Activated naive CD8-positive, alpha-beta T cell treated with anti-CD3 and anti-CD28 coated beads for 36 hours (primary cell): ENCODE measurements around the gene ARHGAP15. TPM values are rescaled to one million over a fixed set of nuclear protein-coding genes. Genes with fewer than 3 reads are reported as not detected.

Source experiments
- DNase-seq: peaks from one replicate; pipeline ENCODE4 v3.0.0; 2021
- H3K27ac Mint-ChIP-seq: one replicate; pipeline ENCODE4 v1.8.0; 2022; ENCODE audit warnings: mild to moderate bottlenecking, moderate library complexity, mixed read lengths
- H3K27me3 Mint-ChIP-seq: one replicate; pipeline ENCODE4 v1.8.0; 2022; ENCODE audit warnings: mild to moderate bottlenecking, mixed read lengths
- H3K36me3 Mint-ChIP-seq: one replicate; pipeline ENCODE4 v1.8.0; 2021; ENCODE audit warnings: mild to moderate bottlenecking, mixed read lengths
- H3K4me1 Mint-ChIP-seq: one replicate; pipeline ENCODE4 v1.8.0; 2021; ENCODE audit warnings: mixed read lengths
- H3K4me3 Mint-ChIP-seq: one replicate; pipeline ENCODE4 v1.8.0; 2022; ENCODE audit warnings: mild to moderate bottlenecking, moderate library complexity, mixed read lengths
- H3K9me3 Mint-ChIP-seq: one replicate; pipeline ENCODE4 v1.8.0; 2022; ENCODE audit warnings: mixed read lengths
- total RNA-seq, 2 experiments: library from RNA; stranded (reverse); gene quantifications; one replicate each; pipeline ENCODE4 v1.2.3, GENCODE V29; 2021

The ARHGAP15 gene
- total RNA-seq, 2 experiments from 2014 or later, result 45.2 to 47.0 TPM

DNA sequence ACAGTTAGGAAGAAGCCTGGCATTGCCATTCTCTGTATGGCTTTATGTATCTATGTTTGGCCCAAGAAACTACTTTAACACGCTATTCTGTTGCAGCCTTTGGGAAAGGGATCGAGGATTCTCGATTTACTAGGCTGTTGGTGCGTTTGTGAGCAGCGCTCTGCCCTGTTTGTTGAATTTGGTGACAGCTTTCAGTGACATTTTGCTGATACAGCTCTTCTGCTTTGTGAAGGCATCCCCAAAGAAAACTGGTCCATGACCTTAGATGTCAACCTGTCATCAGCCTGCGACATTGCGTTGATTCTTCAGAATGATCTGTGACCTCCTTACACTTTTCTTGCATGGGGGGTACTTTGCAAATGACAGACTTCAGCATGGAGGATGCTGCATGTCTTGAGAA, 431.5 kb downstream of the ARHGAP15 start:
- no peaks in the 10 kb centered on the region for H3K9me3 Mint-ChIP-seq
- H3K4me3 Mint-ChIP-seq, result no peak overlapping the region
- DNase-seq, result no peak
- H3K36me3 Mint-ChIP-seq, result peaks cover 44% of the 10 kb centered on the region
- H3K27me3 Mint-ChIP-seq, result no peaks in the 10 kb centered on the region
- peaks cover 5% of the 10 kb centered on the region for H3K4me1 Mint-ChIP-seq
- H3K27ac Mint-ChIP-seq, result no peak overlapping the region

DNA sequence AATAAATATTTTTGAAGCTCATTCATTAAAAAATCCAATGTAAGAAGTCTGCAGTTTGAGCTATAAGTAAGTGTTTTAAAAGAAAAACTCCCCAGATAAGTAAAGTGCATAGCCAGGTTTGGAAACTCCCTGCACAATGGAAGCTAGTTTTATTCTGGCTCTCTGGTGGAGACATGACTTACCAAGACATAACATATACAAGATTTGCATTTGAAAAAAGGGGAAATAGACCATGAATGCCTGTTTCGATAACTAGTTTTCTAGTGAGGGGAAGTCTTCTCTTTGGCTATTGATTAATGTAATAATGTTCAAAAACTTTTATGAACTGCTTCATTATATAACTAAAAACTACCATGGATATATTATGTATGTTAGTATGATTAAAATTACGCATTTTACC, 435.2 kb downstream of the ARHGAP15 start:
- Mint-ChIP-seq H3K4me3 (no peak overlapping the region), H3K27ac (no peak overlapping the region), H3K27me3 (no peaks in the 10 kb centered on the region), H3K36me3 (peaks cover 47% of the 10 kb centered on the region), H3K4me1 (no peaks in the 10 kb centered on the region), H3K9me3 (peaks cover 5% of the 10 kb centered on the region)
- no peak for DNase-seq

DNA sequence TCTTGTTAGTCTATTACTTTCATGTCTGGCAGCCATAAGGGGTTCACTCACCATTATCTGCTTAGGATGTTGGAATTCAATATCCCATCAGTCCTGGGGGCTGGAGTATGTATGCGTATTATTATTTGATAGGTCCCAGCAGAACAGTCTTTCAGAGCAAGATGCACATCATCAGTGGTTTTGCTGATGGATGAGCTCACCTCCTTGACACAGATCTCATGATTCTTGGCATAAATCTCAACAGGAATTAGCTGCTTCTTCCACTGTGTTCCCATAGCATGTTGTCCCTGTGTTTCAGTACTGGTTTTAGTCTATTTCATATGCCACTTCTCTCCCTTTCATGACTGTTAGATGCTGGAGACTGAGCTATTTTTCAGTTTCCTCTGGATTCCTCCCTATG, 442.5 kb downstream of the ARHGAP15 start:
- DNase-seq, result no peak
- H3K36me3 Mint-ChIP-seq, result peaks cover 30% of the 10 kb centered on the region
- H3K9me3 Mint-ChIP-seq, result peaks cover 2% of the 10 kb centered on the region
- H3K4me3 Mint-ChIP-seq, result no peak overlapping the region
- no peaks in the 10 kb centered on the region for H3K4me1 Mint-ChIP-seq
- no peak overlapping the region for H3K27ac Mint-ChIP-seq
- no peaks in the 10 kb centered on the region for H3K27me3 Mint-ChIP-seq

DNA sequence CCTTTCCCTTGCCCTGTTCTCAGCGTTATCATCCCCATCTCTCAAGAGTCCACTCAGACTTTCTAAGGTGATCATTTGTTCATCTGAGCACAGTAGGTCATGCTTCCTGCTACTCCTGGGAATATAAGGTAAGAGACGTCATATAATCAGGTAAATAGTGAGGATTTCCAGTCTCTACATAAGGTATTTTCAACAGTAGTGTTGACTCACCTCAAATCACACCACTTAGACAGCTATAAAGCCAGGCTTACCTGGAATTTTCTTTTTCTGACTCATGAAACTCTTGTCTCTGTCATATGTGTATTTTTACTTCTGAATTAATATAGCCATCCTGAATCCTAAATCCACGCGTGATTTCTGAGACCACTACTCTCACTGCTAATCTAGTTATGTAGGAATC, 443.2 kb downstream of the ARHGAP15 start:
- Mint-ChIP-seq H3K36me3 (peaks cover 25% of the 10 kb centered on the region), H3K27ac (no peak overlapping the region), H3K9me3 (peaks cover 2% of the 10 kb centered on the region), H3K4me3 (no peak overlapping the region), H3K27me3 (no peaks in the 10 kb centered on the region), H3K4me1 (no peaks in the 10 kb centered on the region)
- DNase-seq, result no peak

DNA sequence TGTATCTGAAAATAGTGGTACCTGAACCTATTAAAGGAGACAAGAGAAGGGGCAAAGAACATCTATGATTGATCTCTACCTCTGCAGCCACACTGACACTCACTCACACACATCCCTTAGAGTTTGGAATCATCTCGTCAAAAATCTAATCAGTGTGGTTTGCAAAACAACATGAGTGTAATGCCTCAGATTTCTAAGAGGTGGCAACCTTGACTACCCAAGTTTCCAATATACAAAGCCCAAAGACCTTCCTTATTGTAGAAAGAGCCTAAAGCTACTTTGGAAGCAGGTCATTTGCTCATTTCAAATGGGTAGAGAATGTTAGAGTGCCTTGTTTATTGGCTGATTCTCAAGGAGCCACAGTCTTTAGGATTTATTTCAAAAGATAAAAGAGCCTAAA, 444.9 kb downstream of the ARHGAP15 start:
- Mint-ChIP-seq H3K4me1 (no peaks in the 10 kb centered on the region), H3K9me3 (no peaks in the 10 kb centered on the region), H3K36me3 (peaks cover 11% of the 10 kb centered on the region), H3K27ac (no peak overlapping the region), H3K4me3 (no peak overlapping the region), H3K27me3 (no peaks in the 10 kb centered on the region)
- no peak for DNase-seq

DNA sequence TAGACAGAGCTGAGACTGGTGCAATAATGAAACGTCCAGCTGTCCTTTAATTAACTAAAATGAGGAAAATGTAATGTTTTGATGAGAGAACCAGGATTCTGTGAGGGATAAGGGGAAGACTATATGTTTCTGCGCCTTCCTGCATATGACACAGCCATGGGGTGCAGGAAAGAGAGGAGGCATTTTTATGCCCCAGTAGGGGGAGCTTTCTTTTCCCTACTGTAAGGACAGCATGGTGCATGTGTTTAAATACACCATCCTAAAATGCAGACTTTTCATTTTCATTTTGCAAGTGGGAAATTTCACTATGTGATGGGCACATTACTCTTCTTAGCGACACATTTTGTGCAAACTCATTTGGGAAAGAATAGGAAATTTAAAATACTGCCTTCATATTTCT, 446.1 kb downstream of the ARHGAP15 start:
- Mint-ChIP-seq H3K27me3 (no peaks in the 10 kb centered on the region), H3K27ac (no peak overlapping the region), H3K36me3 (peaks cover 11% of the 10 kb centered on the region), H3K9me3 (no peaks in the 10 kb centered on the region), H3K4me1 (no peaks in the 10 kb centered on the region), H3K4me3 (no peak overlapping the region)
- no peak for DNase-seq

DNA sequence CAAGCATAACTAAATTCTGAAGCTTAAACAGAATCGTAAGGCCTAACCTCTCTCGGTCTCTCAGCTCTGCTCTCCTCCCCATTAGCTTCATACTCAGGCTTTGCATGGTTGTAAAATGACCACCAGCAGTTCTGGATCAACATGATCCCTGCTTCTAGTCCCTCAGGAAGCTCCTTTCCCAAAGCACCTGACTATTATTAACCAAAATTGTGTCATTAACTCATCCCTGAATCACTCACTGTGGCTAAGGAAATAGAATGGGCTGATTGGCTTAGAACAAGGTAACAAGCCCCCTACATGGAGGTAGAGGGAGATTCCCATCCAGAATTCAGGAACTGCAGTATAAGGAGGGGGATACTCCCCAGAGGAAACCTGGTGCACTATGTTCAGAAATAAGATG, 448.3 kb downstream of the ARHGAP15 start:
- no peak overlapping the region for H3K4me3 Mint-ChIP-seq
- H3K4me1 Mint-ChIP-seq, result peaks cover 2% of the 10 kb centered on the region
- H3K36me3 Mint-ChIP-seq, result peaks cover 21% of the 10 kb centered on the region
- peaks cover 3% of the 10 kb centered on the region for H3K9me3 Mint-ChIP-seq
- no peak overlapping the region for H3K27ac Mint-ChIP-seq
- H3K27me3 Mint-ChIP-seq, result no peaks in the 10 kb centered on the region
- no peak for DNase-seq

DNA sequence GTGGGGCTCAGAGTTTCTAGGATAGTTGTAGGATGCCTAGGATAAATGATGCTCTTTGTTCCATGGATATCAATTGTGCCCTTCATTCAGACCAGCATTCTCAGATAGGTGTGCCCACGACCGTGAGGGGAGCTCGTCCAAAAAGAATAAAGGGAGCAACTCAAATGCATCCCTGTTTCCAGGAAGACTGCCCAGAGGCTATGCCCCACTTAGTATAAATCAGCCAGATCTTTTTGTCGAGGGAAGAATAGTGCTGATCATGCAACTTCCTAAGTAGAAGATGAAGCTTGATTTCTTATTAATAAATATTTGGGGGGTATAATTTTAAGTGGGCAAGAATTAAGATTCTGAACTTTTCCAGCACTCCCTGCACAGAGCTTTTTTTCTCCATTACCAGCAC, 450.2 kb downstream of the ARHGAP15 start:
- no peak for DNase-seq
- peaks cover 2% of the 10 kb centered on the region for H3K4me1 Mint-ChIP-seq
- H3K27ac Mint-ChIP-seq, result no peak overlapping the region
- no peaks in the 10 kb centered on the region for H3K27me3 Mint-ChIP-seq
- H3K36me3 Mint-ChIP-seq, result peaks cover 36% of the 10 kb centered on the region
- H3K9me3 Mint-ChIP-seq, result peaks cover 6% of the 10 kb centered on the region
- no peak overlapping the region for H3K4me3 Mint-ChIP-seq

DNA sequence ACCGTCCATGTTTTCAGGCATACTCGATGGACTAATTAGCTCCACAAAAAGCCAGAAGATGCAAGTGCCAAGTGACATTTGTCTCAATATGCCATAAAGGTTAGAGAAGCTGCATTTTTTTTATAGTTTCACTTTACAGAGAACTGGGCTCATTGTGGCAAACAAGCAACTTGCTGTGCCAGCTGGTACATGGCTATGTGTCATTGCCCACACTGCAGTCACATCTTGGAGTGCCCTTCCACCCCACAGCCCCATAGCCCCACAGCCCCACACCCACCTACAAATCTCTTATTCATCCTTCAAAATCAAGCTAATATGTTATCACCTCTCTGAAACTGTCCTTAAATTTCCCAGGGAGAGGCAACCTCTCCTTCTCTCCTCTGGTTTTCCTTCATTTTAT, 451.9 kb downstream of the ARHGAP15 start:
- Mint-ChIP-seq H3K9me3 (peaks cover 6% of the 10 kb centered on the region), H3K4me1 (peaks cover 2% of the 10 kb centered on the region), H3K36me3 (peaks cover 43% of the 10 kb centered on the region), H3K27me3 (no peaks in the 10 kb centered on the region), H3K4me3 (no peak overlapping the region), H3K27ac (no peak overlapping the region)
- DNase-seq, result no peak

DNA sequence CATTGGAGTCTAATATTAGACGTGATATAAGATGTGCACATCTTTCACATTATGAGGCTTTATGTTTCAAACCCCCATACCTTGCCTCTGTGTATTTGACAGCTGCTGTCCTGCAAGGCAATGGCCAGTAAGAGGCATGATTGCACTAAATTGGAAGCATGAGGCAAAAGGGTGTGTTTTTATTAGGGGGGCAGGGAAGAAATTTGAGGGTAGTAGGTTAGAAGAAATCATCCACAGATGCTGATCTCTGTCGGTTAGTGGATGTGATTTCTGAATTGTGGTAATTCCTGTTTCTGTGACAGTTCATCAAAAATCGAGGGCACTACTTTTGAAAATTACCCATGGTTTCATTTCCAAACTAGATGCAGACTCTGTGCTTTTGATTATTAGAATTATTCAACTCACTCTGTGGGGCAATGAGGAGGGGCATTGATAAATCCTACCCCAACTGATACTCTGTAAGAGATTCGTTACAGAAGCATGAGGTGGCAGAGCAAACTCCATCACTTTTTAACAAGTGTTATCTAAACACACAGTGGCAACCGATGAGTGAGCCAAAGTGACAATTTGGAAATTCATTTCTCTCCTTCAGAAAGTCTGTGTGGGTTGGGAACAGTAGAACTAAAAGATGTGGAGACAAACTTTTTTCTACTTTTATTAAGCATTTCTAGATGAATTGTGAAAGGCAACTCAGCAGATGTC, 453.0 kb downstream of the ARHGAP15 start:
- H3K4me3 Mint-ChIP-seq, result no peak overlapping the region
- H3K36me3 Mint-ChIP-seq, result peaks cover 49% of the 10 kb centered on the region
- peaks cover 9% of the 10 kb centered on the region for H3K9me3 Mint-ChIP-seq
- no peak overlapping the region for H3K27ac Mint-ChIP-seq
- no peaks in the 10 kb centered on the region for H3K27me3 Mint-ChIP-seq
- DNase-seq, result no peak
- H3K4me1 Mint-ChIP-seq, result peaks cover 2% of the 10 kb centered on the region

DNA sequence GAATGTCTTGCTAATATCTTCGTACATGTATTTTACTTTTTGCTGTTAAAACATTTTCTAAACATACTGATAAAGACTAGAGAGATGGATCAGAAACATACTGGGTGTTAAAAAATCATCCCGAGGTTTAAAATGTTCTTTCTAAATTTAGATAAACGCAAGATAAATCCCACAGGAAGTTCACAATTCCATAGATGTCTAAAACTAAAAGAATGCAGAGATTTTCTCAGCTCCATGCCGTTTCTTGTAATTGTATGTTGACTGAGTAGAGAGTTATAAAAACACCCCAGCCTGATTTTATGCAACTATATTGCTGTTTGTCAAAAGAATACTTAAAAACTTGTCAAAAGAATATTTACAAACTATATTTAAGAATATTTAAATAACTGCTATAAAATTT, 455.7 kb downstream of the ARHGAP15 start:
- peaks cover 6% of the 10 kb centered on the region for H3K4me1 Mint-ChIP-seq
- H3K27ac Mint-ChIP-seq, result no peak overlapping the region
- no peak overlapping the region for H3K4me3 Mint-ChIP-seq
- H3K9me3 Mint-ChIP-seq, result peaks cover 11% of the 10 kb centered on the region
- no peak for DNase-seq
- peaks cover 60% of the 10 kb centered on the region for H3K36me3 Mint-ChIP-seq
- no peaks in the 10 kb centered on the region for H3K27me3 Mint-ChIP-seq

DNA sequence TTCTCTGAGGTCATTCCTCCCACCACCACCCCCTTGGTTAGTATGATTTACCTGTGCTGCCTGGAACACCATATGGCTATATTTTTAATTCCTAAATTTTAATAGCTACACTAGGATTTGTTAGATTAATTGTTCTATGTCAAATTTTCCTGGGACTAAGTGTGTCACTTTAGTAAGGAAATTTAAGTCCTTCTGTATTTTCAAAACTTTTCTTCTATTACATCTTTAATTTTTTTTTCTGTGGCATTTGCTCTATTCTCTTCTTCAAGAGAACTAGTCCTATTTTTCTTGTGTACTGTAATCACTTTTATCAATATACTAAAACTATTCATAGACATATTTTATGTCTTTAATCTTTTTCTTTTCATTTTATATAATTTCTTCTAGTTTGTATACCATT, 456.9 kb downstream of the ARHGAP15 start:
- Mint-ChIP-seq H3K4me3 (no peak overlapping the region), H3K27me3 (no peaks in the 10 kb centered on the region), H3K27ac (no peak overlapping the region), H3K36me3 (peaks cover 56% of the 10 kb centered on the region), H3K9me3 (peaks cover 11% of the 10 kb centered on the region), H3K4me1 (peaks cover 6% of the 10 kb centered on the region)
- DNase-seq, result no peak

DNA sequence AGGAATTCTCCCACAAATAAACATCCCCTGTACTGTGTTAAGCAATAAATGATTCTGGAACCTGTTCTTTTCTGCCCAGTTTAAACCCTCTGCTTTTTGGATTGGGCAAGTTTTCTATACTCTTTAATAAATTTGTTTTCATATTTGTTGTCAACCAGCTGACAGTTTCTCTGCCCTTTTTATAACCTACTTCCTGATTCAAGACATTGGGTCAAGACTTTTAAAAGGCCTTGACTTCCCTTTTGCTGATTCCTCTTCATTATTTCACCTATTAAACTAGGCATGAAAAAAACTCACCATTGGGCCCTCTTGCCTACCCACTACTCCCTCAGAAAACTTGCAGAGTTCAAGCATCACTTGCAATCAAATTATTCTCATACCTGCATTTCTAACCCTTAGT, 459.5 kb downstream of the ARHGAP15 start:
- H3K27me3 Mint-ChIP-seq, result no peaks in the 10 kb centered on the region
- H3K36me3 Mint-ChIP-seq, result peaks cover 40% of the 10 kb centered on the region

DNA sequence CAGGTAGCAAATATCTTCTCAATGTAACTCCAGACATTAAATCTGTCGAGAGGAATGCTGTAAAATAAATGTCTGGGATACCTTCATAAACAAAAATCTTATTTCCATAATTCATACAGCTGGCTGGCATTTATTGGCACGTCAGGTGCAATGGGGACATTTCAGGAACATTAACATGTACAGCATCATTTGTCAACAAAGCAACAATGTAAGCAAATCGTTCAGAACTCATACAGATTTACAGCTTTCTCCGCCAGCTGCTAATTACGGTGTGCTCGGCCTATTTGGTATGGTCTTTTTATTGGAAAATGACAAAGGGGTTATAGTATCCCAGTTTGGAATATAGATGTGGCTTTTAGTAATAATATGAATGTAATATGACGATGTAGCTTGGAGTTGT, 464.9 kb downstream of the ARHGAP15 start:
- H3K4me3 Mint-ChIP-seq, result no peak overlapping the region
- no peak overlapping the region for H3K27ac Mint-ChIP-seq
- peaks cover 11% of the 10 kb centered on the region for H3K36me3 Mint-ChIP-seq
- no peaks in the 10 kb centered on the region for H3K27me3 Mint-ChIP-seq
- no peak for DNase-seq
- H3K4me1 Mint-ChIP-seq, result peaks cover 1% of the 10 kb centered on the region
- no peaks in the 10 kb centered on the region for H3K9me3 Mint-ChIP-seq

More for the DNA sequence above, 459.5 kb downstream of the ARHGAP15 start:
- no peak for DNase-seq
- Mint-ChIP-seq H3K4me3 (no peak overlapping the region), H3K9me3 (peaks cover 4% of the 10 kb centered on the region), H3K4me1 (peaks cover 4% of the 10 kb centered on the region), H3K27ac (no peak overlapping the region)

DNA sequence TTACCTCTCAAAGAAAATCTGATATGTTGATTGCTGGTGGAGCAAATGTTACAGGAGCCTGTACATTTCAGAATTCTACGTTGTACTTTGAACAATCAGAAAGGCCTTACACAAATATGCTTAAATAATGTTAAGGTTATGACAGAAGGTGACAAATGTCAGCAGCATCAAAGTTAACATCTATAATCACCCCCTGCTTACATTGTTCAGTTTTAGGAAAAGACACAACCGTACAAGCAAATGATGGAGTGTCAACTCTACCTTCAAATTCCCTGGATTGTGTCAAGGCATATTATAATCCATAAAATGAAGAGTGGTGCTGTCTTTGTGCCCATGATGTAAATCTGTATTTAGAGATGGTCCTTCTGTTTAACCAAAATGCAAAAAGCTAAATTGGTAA, 465.5 kb downstream of the ARHGAP15 start:
- H3K4me1 Mint-ChIP-seq, result no peaks in the 10 kb centered on the region
- H3K36me3 Mint-ChIP-seq, result peaks cover 11% of the 10 kb centered on the region
- no peaks in the 10 kb centered on the region for H3K9me3 Mint-ChIP-seq
- no peaks in the 10 kb centered on the region for H3K27me3 Mint-ChIP-seq
- DNase-seq, result no peak
- H3K27ac Mint-ChIP-seq, result no peak overlapping the region
- no peak overlapping the region for H3K4me3 Mint-ChIP-seq

DNA sequence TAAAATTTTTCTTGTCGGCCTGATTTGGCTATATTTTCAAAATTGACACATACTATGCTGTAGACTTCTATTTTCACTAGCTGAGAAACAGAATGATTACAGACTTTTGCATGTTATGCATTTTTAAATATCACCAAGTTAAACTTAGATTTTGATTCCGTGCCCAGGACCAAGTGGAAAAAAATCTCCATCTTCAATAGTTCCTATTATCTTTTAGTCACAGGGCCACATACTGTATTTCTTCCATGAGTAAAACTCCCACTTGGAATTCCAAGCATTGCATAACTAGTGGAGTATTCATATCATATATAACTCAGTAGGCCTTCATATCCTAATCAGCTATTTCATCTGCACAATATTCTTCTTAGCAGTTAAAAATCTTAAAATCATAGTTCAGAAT, 470.9 kb downstream of the ARHGAP15 start:
- Mint-ChIP-seq H3K9me3 (no peaks in the 10 kb centered on the region), H3K4me1 (peaks cover 8% of the 10 kb centered on the region)

More for the DNA sequence above, 470.9 kb downstream of the ARHGAP15 start:
- H3K36me3 Mint-ChIP-seq, result peaks cover 14% of the 10 kb centered on the region
- no peak for DNase-seq
- H3K27ac Mint-ChIP-seq, result no peak overlapping the region
- no peaks in the 10 kb centered on the region for H3K27me3 Mint-ChIP-seq
- H3K4me3 Mint-ChIP-seq, result no peak overlapping the region
